Measurements from ENCODE around the gene KRT85.

The KRT85 gene

GRCh38 chr12:52402377-52402776, 35.1 kb upstream of the KRT85 start:
- TF ChIP-seq CTCF (conservative IDR thresholded peaks at IDR 0.05; ENCODE audit: control insufficient read depth, insufficient read depth, low read depth, low read length): no peak
- DNase-seq (ENCODE audit: low read depth): no peak
- H3K4me3 ChIP-seq (ENCODE audit: control insufficient read depth, low read depth, low read length): no peak overlapping the region

- no peak overlapping the region for H3K4me3 ChIP-seq (ENCODE audit: control insufficient read depth, low read depth, low read length)
- peak; percentile 20 for DNase-seq (ENCODE audit: low read depth)
- TF ChIP-seq CTCF (conservative IDR thresholded peaks at IDR 0.05; ENCODE audit: control insufficient read depth, insufficient read depth, low read depth, low read length): no peak
Observed at GRCh38 chr12:52401926-52402325, 34.6 kb upstream of the KRT85 start.

GRCh38 chr12:52401526-52401925, 34.2 kb upstream of the KRT85 start:
- no peak for TF ChIP-seq CTCF (conservative IDR thresholded peaks at IDR 0.05; ENCODE audit: control insufficient read depth, insufficient read depth, low read depth, low read length)
- no peak for DNase-seq (ENCODE audit: low read depth)
- no peak overlapping the region for H3K4me3 ChIP-seq (ENCODE audit: control insufficient read depth, low read depth, low read length)

GRCh38 chr12:52400906-52401305, 33.6 kb upstream of the KRT85 start:
- no peak for DNase-seq (ENCODE audit: low read depth)
- no peak for TF ChIP-seq CTCF (conservative IDR thresholded peaks at IDR 0.05; ENCODE audit: control insufficient read depth, insufficient read depth, low read depth, low read length)
- H3K4me3 ChIP-seq (ENCODE audit: control insufficient read depth, low read depth, low read length): no peak overlapping the region

- no peak for TF ChIP-seq CTCF (conservative IDR thresholded peaks at IDR 0.05; ENCODE audit: control insufficient read depth, insufficient read depth, low read depth, low read length)
- H3K4me3 ChIP-seq (ENCODE audit: control insufficient read depth, low read depth, low read length): no peak overlapping the region
- DNase-seq (ENCODE audit: low read depth): no peak
Observed at GRCh38 chr12:52399756-52400155, 32.5 kb upstream of the KRT85 start.

GRCh38 chr12:52398176-52398575, 30.9 kb upstream of the KRT85 start:
- peak; percentile 49 for DNase-seq (ENCODE audit: low read depth)
- TF ChIP-seq CTCF (conservative IDR thresholded peaks at IDR 0.05; ENCODE audit: control insufficient read depth, insufficient read depth, low read depth, low read length): no peak

GRCh38 chr12:52396656-52397055, 29.4 kb upstream of the KRT85 start:
- TF ChIP-seq CTCF (conservative IDR thresholded peaks at IDR 0.05; ENCODE audit: control insufficient read depth, insufficient read depth, low read depth, low read length): no peak
- H3K4me3 ChIP-seq (ENCODE audit: control insufficient read depth, low read depth, low read length): no peak overlapping the region
- no peak for DNase-seq (ENCODE audit: low read depth)

More at GRCh38 chr12:52398176-52398575, 30.9 kb upstream of the KRT85 start:
- no peak overlapping the region for H3K4me3 ChIP-seq (ENCODE audit: control insufficient read depth, low read depth, low read length)
